Vagina (tissue), 2 donors: Measurements from ENCODE around the gene RBM7.

ENCODE experiments used
- CTCF ChIP-seq, 3 experiments: fragments of 450-650 bp in 2 of 3; fragments of 200-600 bp in 1 of 3; sonication (generic) in 1 of 3; IDR thresholded peaks; one replicate each; pipeline ENCODE4 v1.5.1; 2017 to 2019; ENCODE audit warnings: antibody characterized with exemption in 3 of 3, mild to moderate bottlenecking in 2 of 3, moderate library complexity in 2 of 3
- POLR2A ChIP-seq, 2 donors: fragments of 450-650 bp; IDR thresholded peaks; one replicate each; pipeline ENCODE4 v1.6.1; 2017; ENCODE audit warnings: antibody characterized with exemption in 2 of 2, mild to moderate bottlenecking in 2 of 2, moderate library complexity in 2 of 2

- TF ChIP-seq CTCF (IDR thresholded peaks at IDR 0.05): no peak
- TF ChIP-seq POLR2A (IDR thresholded peaks at IDR 0.05): no peak
These were observed 14.3 kb upstream of the RBM7 start for GRCh38 chr11:114386131-114386530.
